Transverse colon (tissue), 4 donors: ENCODE results near the gene FUNDC2. TPM values are rescaled to one million over a fixed set of nuclear protein-coding genes. Genes with fewer than 3 reads are reported as not detected.

Experiments
- DNase-seq: peaks from one replicate; pipeline ENCODE4 v3.0.0-alpha.2; 2019
- H3K27ac ChIP-seq, 4 donors: fragments of 200-600 bp; sonication (generic); 2 replicates each; pipeline ENCODE4 v1.5.1; 2016 to 2018; ENCODE audit warnings: inconsistent platforms in 4 of 4
- H3K27me3 ChIP-seq: fragments of 200-600 bp; sonication (generic); 2 replicates; pipeline ENCODE4 v1.5.1; 2017; ENCODE audit warnings: inconsistent platforms
- H3K36me3 ChIP-seq, 4 donors: fragments of 200-600 bp; sonication (generic); 2 replicates each; pipeline ENCODE4 v1.5.1; 2017 to 2019; ENCODE audit warnings: inconsistent platforms in 4 of 4
- H3K4me1 ChIP-seq, 4 donors: fragments of 200-600 bp; sonication (generic); 2 replicates each; pipeline ENCODE4 v1.5.1; 2017 to 2020; ENCODE audit warnings: inconsistent platforms in 4 of 4
- H3K4me3 ChIP-seq, 4 donors: fragments of 200-600 bp; sonication (generic); 1 replicate in 1 of 4; 2 replicates in 3 of 4; pipeline versions ENCODE4 v1.5.1 to v1.6.1; 2017 to 2019; ENCODE audit warnings: inconsistent platforms in 4 of 4
- H3K9me3 ChIP-seq, 2 donors: fragments of 200-600 bp; sonication (generic); 2 replicates each; pipeline ENCODE4 v1.5.1; 2017 to 2019; ENCODE audit warnings: inconsistent platforms in 2 of 2
- CTCF ChIP-seq, 5 experiments: fragments of 200-600 bp in 3 of 5; fragments of 450-650 bp in 2 of 5; sonication (generic) in 3 of 5; IDR thresholded peaks; 1 replicate in 2 of 5; 2 replicates in 3 of 5; pipeline ENCODE4 v1.5.1; 2016 to 2017; ENCODE audit warnings: antibody characterized with exemption in 5 of 5, inconsistent platforms in 3 of 5, mild to moderate bottlenecking in 2 of 5, moderate library complexity in 1 of 5
- EP300 ChIP-seq: sonication (generic); formaldehyde crosslinking; IDR thresholded peaks from one replicate; pipeline ENCODE4 v1.6.1; 2017; ENCODE audit warnings: antibody characterized with exemption, low read depth
- POLR2A ChIP-seq: fragments of 450-650 bp; IDR thresholded peaks from one replicate; pipeline ENCODE4 v1.6.1; 2016; ENCODE audit warnings: antibody characterized with exemption, mild to moderate bottlenecking, moderate library complexity
- POLR2AphosphoS5 ChIP-seq, 3 donors: sonication (generic); formaldehyde crosslinking; IDR thresholded peaks; one replicate each; pipeline ENCODE4 v1.6.1; 2016; ENCODE audit warnings: antibody characterized with exemption in 3 of 3
- WGBS, 2 donors: methylation state at CpG; one replicate each; pipeline ENCODE4 v1.1.5; 2018; ENCODE audit warnings: low coverage in 1 of 2; 5-methylcytosine and 5-hydroxymethylcytosine counted together
- in situ Hi-C, 4 donors: fragments of 200-750 bp; cut with MboI; loops; one replicate each; pipeline versions ENCODE4 v1.15.0 to v1.15.1; 2017; ENCODE audit warnings: low sequenced_read_pairs in 3 of 4, low pct_ligation_motif_present in 1 of 4, low pct_unique_long_range_greater_than_20kb in 1 of 4
- intact Hi-C: fragments of 100-400 bp; cut with DNase I; formaldehyde crosslinking; loops from one replicate; pipeline ENCODE4 v1.15.1; 2023; ENCODE audit warnings: low total_unique reads
- total RNA-seq, 4 donors: library from RNA; depleted of rRNA; stranded (reverse); fragments of >200 nt; gene quantifications; one replicate each; pipeline ENCODE4 v1.1.0, GENCODE V29; 2016

FUNDC2 gene
- total RNA-seq, 4 donors from 2014 or later, result 7.8 to 42.9 (median 32.9) TPM

DNA sequence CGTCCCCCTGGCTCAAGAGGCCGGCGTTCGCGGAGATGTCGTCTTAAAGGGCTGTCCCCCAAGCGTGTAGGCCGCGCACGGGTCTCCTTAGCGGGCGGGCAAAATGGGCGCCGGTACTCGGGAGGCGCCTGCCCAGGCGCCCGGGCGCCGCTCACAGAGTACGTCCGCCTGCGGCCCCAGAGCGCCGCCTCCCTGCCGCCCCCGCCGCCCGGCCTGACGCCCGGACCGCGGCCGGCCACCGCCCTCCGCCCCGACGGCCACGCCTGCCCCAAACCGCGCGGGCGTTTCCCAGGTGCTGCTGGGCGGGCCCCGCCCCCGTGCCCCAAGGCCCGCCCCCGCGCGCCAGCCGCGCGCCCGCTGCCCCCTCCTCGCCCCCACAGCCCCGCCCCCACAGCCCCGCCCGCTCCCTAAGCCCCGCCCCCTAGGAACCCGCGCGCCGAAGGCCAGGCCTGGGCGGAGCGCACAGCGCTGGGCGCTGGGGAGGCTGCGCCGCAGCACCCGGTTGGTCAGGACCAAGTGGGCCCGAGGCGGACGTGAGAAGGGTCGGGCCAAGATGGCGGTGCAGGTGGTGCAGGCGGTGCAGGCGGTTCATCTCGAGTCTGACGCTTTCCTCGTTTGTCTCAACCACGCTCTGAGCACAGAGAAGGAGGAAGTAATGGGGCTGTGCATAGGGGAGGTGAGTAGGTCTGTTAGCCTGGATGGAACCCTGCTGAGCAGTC, 44.5 kb downstream of the FUNDC2 start, which contains the start of the genes BRCC3, CMC4 and MTCP1:
BRCC3 (plus strand) TSS at position 534 of the 719 bp plus-strand sequence; CDS start at position 554, 20 bp downstream.
CMC4 (minus strand) TSS at position 162 of the 719 bp plus-strand sequence. CDS start 7,113 bp downstream, outside the sequence.
MTCP1 (minus strand) TSS at position 162 of the 719 bp plus-strand sequence. CDS start 5,126 bp downstream, outside the sequence.
- Histone ChIP-seq H3K27me3 (no peaks in the 10 kb centered on the region), H3K27ac (peak within 1 kb of the TSS; percentile 85 to 92 (median 90)), H3K9me3 (no peaks in the 10 kb centered on the region), H3K36me3 (no peaks in the 10 kb centered on the region), H3K4me3 (peak within 1 kb of the TSS; percentile 39 to 61 (median 50)), H3K4me1 (peaks cover 0 to 30% (median 4%) of the 10 kb centered on the region in 4 donors)
- DNase-seq, result peak; percentile 85
- in situ Hi-C loops, result no loop called here
- WGBS, 2 donors, result 46% methylated on average over 56 of the region's 81 CpGs; no CpG with 5 or more reads in 1 of the 2 donors
- peak; percentile 71 to 78 (median 72) for TF ChIP-seq POLR2AphosphoS5 (IDR thresholded peaks at IDR 0.05)
- TF ChIP-seq POLR2A, result peak; percentile 56
- TF ChIP-seq EP300, result no peak
- no peak for TF ChIP-seq CTCF (IDR thresholded peaks at IDR 0.05)
- intact Hi-C loops, result no loop called here

GRCh38 chrX:155071694-155072280, 45.1 kb downstream of the FUNDC2 start:
- in situ Hi-C loops (no loop called here), intact Hi-C loops (no loop called here)
- Histone ChIP-seq H3K27ac (peak overlapping the region; percentile 84 to 92 (median 89)), H3K9me3 (no peaks in the 10 kb centered on the region), H3K4me3 (peak overlapping the region; percentile 34 to 56 (median 48)), H3K4me1 (peaks cover 0 to 30% (median 4%) of the 10 kb centered on the region in 4 donors), H3K36me3 (no peaks in the 10 kb centered on the region), H3K27me3 (no peaks in the 10 kb centered on the region)
- WGBS, 2 donors, result 0 to 54% methylated on average over 1 to 25 of the region's 25 CpGs
- no peak for DNase-seq
- TF ChIP-seq EP300, result no peak

DNA sequence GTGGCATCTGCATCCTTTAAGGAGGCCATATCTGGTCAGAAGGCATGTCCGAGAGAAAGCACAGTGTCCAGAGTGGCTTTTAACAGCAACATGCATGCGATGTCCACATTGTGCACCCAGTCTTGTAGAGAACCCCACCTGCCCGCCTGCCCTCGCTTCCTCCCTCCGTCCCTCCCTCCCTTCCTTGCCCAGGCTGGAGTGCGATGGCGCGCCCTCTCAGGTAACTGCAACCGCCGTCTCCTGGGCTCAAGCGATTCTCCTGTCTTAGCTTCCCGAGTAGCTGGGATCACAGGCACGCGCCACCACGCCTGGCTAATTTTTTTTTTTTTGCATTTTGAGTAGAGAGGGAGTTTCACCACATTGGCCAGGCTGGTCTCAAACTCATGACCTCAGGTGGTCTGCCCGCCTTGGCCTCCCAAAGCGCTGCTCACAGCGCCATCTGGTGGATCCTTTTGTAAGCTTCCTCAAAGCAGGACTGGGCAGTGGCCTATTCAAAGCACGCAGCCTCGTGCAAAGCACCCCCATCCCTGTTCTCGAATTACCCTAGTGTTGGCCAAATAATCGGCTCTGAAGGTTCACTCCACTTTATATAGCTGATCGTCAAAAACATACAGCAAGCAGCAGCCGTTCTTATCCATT, 59.7 kb downstream of the FUNDC2 start:
- Histone ChIP-seq H3K4me3 (no peak overlapping the region), H3K4me1 (no peaks in the 10 kb centered on the region), H3K27me3 (no peaks in the 10 kb centered on the region), H3K9me3 (no peaks in the 10 kb centered on the region), H3K27ac (no peak overlapping the region), H3K36me3 (no peaks in the 10 kb centered on the region)
- in situ Hi-C loops (loop anchor here in 1 of 4 donors (25.0 kb wide), 1 partner anchor 99 kb away; no protein-coding TSS in a partner anchor), intact Hi-C loops (no loop called here)
- 85% methylated on average over 24 of the region's 24 CpGs; no CpG with 5 or more reads in 1 of the 2 donors for WGBS, 2 donors
- DNase-seq, result peak; percentile 30
- TF ChIP-seq POLR2A (no peak), POLR2AphosphoS5 (IDR thresholded peaks at IDR 0.05) (no peak), CTCF (IDR thresholded peaks at IDR 0.05) (peak; percentile 40 to 52 (median 45)), EP300 (no peak)

GRCh38 chrX:155086961-155087735, 60.5 kb downstream of the FUNDC2 start:
- DNase-seq, result no peak
- in situ Hi-C loops, result loop anchor here in 1 of 4 donors (25.0 kb wide), 1 partner anchor 100 kb away; no protein-coding TSS in a partner anchor

More at GRCh38 chrX:155086961-155087735, 60.5 kb downstream of the FUNDC2 start:
- no peaks in the 10 kb centered on the region for H3K4me1 ChIP-seq
- TF ChIP-seq CTCF (IDR thresholded peaks at IDR 0.05) (no peak), POLR2AphosphoS5 (IDR thresholded peaks at IDR 0.05) (no peak), EP300 (no peak)
- H3K4me3 ChIP-seq, result no peak overlapping the region
- no peaks in the 10 kb centered on the region for H3K36me3 ChIP-seq
- no peak overlapping the region for H3K27ac ChIP-seq
- no peaks in the 10 kb centered on the region for H3K9me3 ChIP-seq
- intact Hi-C loops, result no loop called here
- no peaks in the 10 kb centered on the region for H3K27me3 ChIP-seq
- 93% methylated on average over 26 of the region's 26 CpGs; no CpG with 5 or more reads in 1 of the 2 donors for WGBS, 2 donors
